Peyer's patch (tissue), 4 donors: Measurements from ENCODE around the gene P2RY4. TPM values are rescaled to one million over a fixed set of nuclear protein-coding genes. Genes with fewer than 3 reads are reported as not detected.
"Not testable (repeated sequence)": the region's sequence is repeated elsewhere in the genome, so short reads cannot be mapped to it uniquely, and the experiment has no call there.

Experiments used
- DNase-seq, 3 donors: peaks; one replicate each; pipeline ENCODE4 v3.0.0-alpha.2; 2017 to 2019
- H3K27ac ChIP-seq, 4 donors: fragments of 200-600 bp; sonication (generic); one replicate each; pipeline ENCODE4 v1.5.1; 2016 to 2019
- H3K27me3 ChIP-seq, 2 donors: fragments of 200-600 bp; sonication (generic); one replicate each; pipeline ENCODE4 v1.5.1; 2019
- H3K36me3 ChIP-seq, 3 donors: fragments of 200-600 bp; sonication (generic); one replicate each; pipeline ENCODE4 v1.5.1; 2016 to 2019
- H3K4me1 ChIP-seq, 4 donors: fragments of 200-600 bp; sonication (generic); one replicate each; pipeline ENCODE4 v1.5.1; 2016 to 2019
- H3K4me3 ChIP-seq, 4 donors: fragments of 200-600 bp; sonication (generic); 1 replicate in 3 of 4; 2 replicates in 1 of 4; pipeline ENCODE4 v1.5.1; 2016 to 2019; ENCODE audit warnings: mild to moderate bottlenecking in 1 of 4
- H3K9me3 ChIP-seq, 4 donors: fragments of 200-600 bp; sonication (generic); one replicate each; pipeline ENCODE4 v1.5.1; 2016 to 2019; ENCODE audit warnings: mild to moderate bottlenecking in 1 of 4
- CTCF ChIP-seq, 6 experiments: fragments of 450-650 bp in 4 of 6; fragments of 200-600 bp in 2 of 6; sonication (generic) in 1 of 6; IDR thresholded peaks; one replicate each; pipeline ENCODE4 v1.5.1; 2017 to 2019; ENCODE audit warnings: antibody characterized with exemption in 6 of 6, mild to moderate bottlenecking in 3 of 6, moderate library complexity in 1 of 6
- POLR2A ChIP-seq, 2 donors: fragments of 450-650 bp; IDR thresholded peaks; one replicate each; pipeline ENCODE4 v1.5.1; 2017; ENCODE audit warnings: antibody characterized with exemption in 2 of 2, mild to moderate bottlenecking in 2 of 2, moderate library complexity in 2 of 2
- small RNA-seq, 2 donors: library from RNA; depleted of rRNA; stranded (forward); fragments of <200 nt; gene quantifications; one replicate each; pipeline ENCODE3, GENCODE V24; 2016
- total RNA-seq, 4 donors: library from RNA; depleted of rRNA; stranded (reverse); fragments of >200 nt; gene quantifications; one replicate each; pipeline ENCODE4 v1.1.0, GENCODE V29; 2016

P2RY4 gene
- total RNA-seq, 4 donors from 2014 or later, result 1.7 to 19.4 (median 13.2) TPM

GRCh38 chrX:70219938-70220764 lies 39.9 kb downstream of the P2RY4 start:
- Histone ChIP-seq H3K4me3 (no peak overlapping the region), H3K36me3 (no peaks in the 10 kb centered on the region)
- DNase-seq, result peak in 2 of 3 donors; percentile 67 to 69

GRCh38 chrX:70209570-70209969 lies 50.4 kb downstream of the P2RY4 start:
- DNase-seq, H3K4me1 ChIP-seq, H3K27me3 ChIP-seq, H3K9me3 ChIP-seq, H3K36me3 ChIP-seq, H3K4me3 ChIP-seq, H3K27ac ChIP-seq: not testable (repeated sequence)

More at GRCh38 chrX:70219938-70220764, 39.9 kb downstream of the P2RY4 start:
- H3K4me1 ChIP-seq, result no peaks in the 10 kb centered on the region
- H3K27me3 ChIP-seq, result no peaks in the 10 kb centered on the region
- H3K9me3 ChIP-seq, result no peaks in the 10 kb centered on the region
- peak overlapping the region in 2 of 4 donors; percentile 40 to 73 for H3K27ac ChIP-seq
- TF ChIP-seq POLR2A (IDR thresholded peaks at IDR 0.05), result no peak
- TF ChIP-seq CTCF (IDR thresholded peaks at IDR 0.05), result no peak

GRCh38 chrX:70208479-70208878 lies 51.5 kb downstream of the P2RY4 start:
- Histone ChIP-seq H3K27me3 (no peaks in the 10 kb centered on the region), H3K36me3 (no peaks in the 10 kb centered on the region), H3K27ac (no peak overlapping the region), H3K4me3 (no peak overlapping the region), H3K9me3 (no peaks in the 10 kb centered on the region), H3K4me1 (no peaks in the 10 kb centered on the region)
- DNase-seq, result no peak
- no peak for TF ChIP-seq POLR2A (IDR thresholded peaks at IDR 0.05)
- no peak for TF ChIP-seq CTCF (IDR thresholded peaks at IDR 0.05)

Small RNA genes within 50 kb of the gene (small RNA-seq; reads per million reads assigned to genes)
- 0 reads per million in 2 donors for gene RNA5SP507

Other genes with a start within 250 kb of the P2RY4 start
- not detected for gene AWAT2, start 210.3 kb downstream of the P2RY4 start, total RNA-seq
- not detected for gene OTUD6A, start 197.7 kb downstream of the P2RY4 start, total RNA-seq
- 10 to 100 TPM; 66.2 to 83.0 (median 72.8) TPM for gene IGBP1, start 126.8 kb downstream of the P2RY4 start, total RNA-seq
- not detected for gene DGAT2L6, start 82.7 kb downstream of the P2RY4 start, total RNA-seq
- not detected for gene AWAT1, start 25.5 kb downstream of the P2RY4 start, total RNA-seq
- gene ARR3, start 8.1 kb upstream of the P2RY4 start, total RNA-seq, result 1 to 10 TPM in 2 of 4 donors, not detected in 2; 3.2 to 3.3 TPM
- gene RAB41, start 22.0 kb upstream of the P2RY4 start, total RNA-seq, result not detected
- gene PDZD11, start 29.7 kb upstream of the P2RY4 start, total RNA-seq, result 10 to 100 TPM; 23.6 to 32.6 (median 28.2) TPM
- gene KIF4A, start 29.9 kb upstream of the P2RY4 start, total RNA-seq, result 10 to 100 TPM in 1 of 4 donors, 1 to 10 TPM in 3; 1.3 to 17.3 (median 4.6) TPM
- 10 to 100 TPM in 3 of 4 donors, not detected in 1; 37.0 to 84.4 (median 78.8) TPM for gene GDPD2, start 163.1 kb upstream of the P2RY4 start, total RNA-seq
- 10 to 100 TPM; 33.8 to 58.9 (median 52.8) TPM for gene DLG3, start 184.6 kb upstream of the P2RY4 start, total RNA-seq